Osteocyte (in vitro differentiated cells): ENCODE results near the gene ENTREP1. TPM values are rescaled to one million over a fixed set of nuclear protein-coding genes. Genes with fewer than 3 reads are reported as not detected.
"Not testable (repeated sequence)": the region's sequence is repeated elsewhere in the genome, so short reads cannot be mapped to it uniquely, and the experiment has no call there.

Source experiments
- DNase-seq: peaks from one replicate; pipeline ENCODE4 v3.0.0; 2021; ENCODE audit warnings: mixed read lengths; ENCODE audit not compliant: unreplicated experiment; ENCODE audit errors: extremely low spot score
- H3K27ac Mint-ChIP-seq: one replicate; pipeline ENCODE4 v1.8.0; 2021; ENCODE audit warnings: mild to moderate bottlenecking, mixed read lengths; ENCODE audit not compliant: unreplicated experiment
- H3K27me3 Mint-ChIP-seq: one replicate; pipeline ENCODE4 v1.8.0; 2021; ENCODE audit warnings: mixed read lengths; ENCODE audit not compliant: unreplicated experiment
- H3K36me3 Mint-ChIP-seq: one replicate; pipeline ENCODE4 v1.8.0; 2021; ENCODE audit warnings: mixed read lengths; ENCODE audit not compliant: unreplicated experiment
- H3K4me1 Mint-ChIP-seq: one replicate; pipeline ENCODE4 v1.8.0; 2021; ENCODE audit warnings: mixed read lengths; ENCODE audit not compliant: unreplicated experiment
- H3K4me3 Mint-ChIP-seq: one replicate; pipeline ENCODE4 v1.8.0; 2021; ENCODE audit warnings: mild to moderate bottlenecking, moderate library complexity, mixed read lengths; ENCODE audit not compliant: unreplicated experiment
- H3K9me3 Mint-ChIP-seq: one replicate; pipeline ENCODE4 v1.8.0; 2021; ENCODE audit warnings: mixed read lengths; ENCODE audit not compliant: unreplicated experiment
- total RNA-seq: library from RNA; stranded (reverse); gene quantifications from 2 replicates; pipeline ENCODE4 v1.2.1, GENCODE V29; 2021
- TF ChIP-seq, protein P1 (sequence below): fragments of 200-600 bp; sonication (generic); IDR thresholded peaks from 2 replicates; pipeline ENCODE4 v1.5.0; 2021; ENCODE audit warnings: antibody characterized with exemption, mild to moderate bottlenecking, moderate library complexity

Gene ENTREP1
- total RNA-seq, 1 donor from 2014 or later = 0.24 TPM

- Mint-ChIP-seq H3K27me3 (no peaks in the 10 kb centered on the region), H3K27ac (no peak overlapping the region), H3K36me3 (peaks cover 5% of the 10 kb centered on the region), H3K9me3 (peaks cover 9% of the 10 kb centered on the region), H3K4me1 (no peaks in the 10 kb centered on the region), H3K4me3 (no peak overlapping the region)
- TF ChIP-seq, protein P1, sequence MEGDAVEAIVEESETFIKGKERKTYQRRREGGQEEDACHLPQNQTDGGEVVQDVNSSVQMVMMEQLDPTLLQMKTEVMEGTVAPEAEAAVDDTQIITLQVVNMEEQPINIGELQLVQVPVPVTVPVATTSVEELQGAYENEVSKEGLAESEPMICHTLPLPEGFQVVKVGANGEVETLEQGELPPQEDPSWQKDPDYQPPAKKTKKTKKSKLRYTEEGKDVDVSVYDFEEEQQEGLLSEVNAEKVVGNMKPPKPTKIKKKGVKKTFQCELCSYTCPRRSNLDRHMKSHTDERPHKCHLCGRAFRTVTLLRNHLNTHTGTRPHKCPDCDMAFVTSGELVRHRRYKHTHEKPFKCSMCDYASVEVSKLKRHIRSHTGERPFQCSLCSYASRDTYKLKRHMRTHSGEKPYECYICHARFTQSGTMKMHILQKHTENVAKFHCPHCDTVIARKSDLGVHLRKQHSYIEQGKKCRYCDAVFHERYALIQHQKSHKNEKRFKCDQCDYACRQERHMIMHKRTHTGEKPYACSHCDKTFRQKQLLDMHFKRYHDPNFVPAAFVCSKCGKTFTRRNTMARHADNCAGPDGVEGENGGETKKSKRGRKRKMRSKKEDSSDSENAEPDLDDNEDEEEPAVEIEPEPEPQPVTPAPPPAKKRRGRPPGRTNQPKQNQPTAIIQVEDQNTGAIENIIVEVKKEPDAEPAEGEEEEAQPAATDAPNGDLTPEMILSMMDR = no peak
- no peak for DNase-seq
These were observed 106.2 kb downstream of the ENTREP1 start for GRCh38 chr9:69431203-69431602.

DNA sequence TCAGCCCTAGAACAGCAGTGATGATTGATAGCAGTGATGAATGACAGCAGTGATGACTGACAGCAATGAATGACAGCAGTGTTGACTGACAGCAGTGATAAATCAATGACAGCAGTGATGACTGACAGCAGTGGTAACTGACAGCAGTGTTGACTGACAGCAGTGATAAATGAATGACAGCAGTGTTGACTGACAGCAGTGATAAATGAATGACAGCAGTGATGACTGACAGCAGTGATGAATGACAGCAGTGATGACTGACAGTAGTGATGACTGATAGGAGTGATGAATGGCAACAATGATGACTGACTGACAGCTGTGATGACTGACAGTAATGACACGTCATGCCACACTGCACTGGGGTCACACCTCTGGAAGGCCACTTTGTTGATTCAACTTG lies 106.8 kb downstream of the ENTREP1 start:
- Mint-ChIP-seq H3K9me3 (peaks cover 9% of the 10 kb centered on the region), H3K4me3 (no peak overlapping the region), H3K36me3 (peaks cover 5% of the 10 kb centered on the region), H3K27me3 (no peaks in the 10 kb centered on the region), H3K27ac (no peak overlapping the region), H3K4me1 (no peaks in the 10 kb centered on the region)
- TF ChIP-seq, protein P1 = no peak
- DNase-seq = no peak

DNA sequence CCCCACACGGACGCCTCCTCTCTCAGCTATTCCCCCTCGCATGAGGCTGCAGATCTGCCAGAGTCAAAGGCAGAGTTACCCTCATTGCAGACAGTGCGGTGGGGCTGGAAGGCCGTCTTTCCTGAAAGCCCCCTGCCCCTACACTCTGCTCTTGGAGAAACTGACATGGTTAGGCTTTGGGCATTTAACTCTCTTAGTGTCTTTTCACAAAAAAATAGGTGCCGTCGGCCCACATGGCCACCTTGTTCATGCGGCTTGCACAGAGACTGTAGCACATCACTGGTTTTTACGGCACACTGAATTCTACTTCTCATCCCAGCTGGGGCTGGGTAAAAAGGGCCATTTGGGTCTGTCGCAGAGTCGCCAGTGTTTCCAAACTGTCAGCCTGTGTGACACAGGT lies 107.6 kb downstream of the ENTREP1 start:
- Mint-ChIP-seq H3K27ac (no peak overlapping the region), H3K27me3 (no peaks in the 10 kb centered on the region), H3K4me3 (no peak overlapping the region), H3K4me1 (no peaks in the 10 kb centered on the region), H3K36me3 (peaks cover 5% of the 10 kb centered on the region), H3K9me3 (peaks cover 9% of the 10 kb centered on the region)
- no peak for DNase-seq
- TF ChIP-seq, protein P1 = no peak

- Mint-ChIP-seq H3K9me3 (peaks cover 9% of the 10 kb centered on the region), H3K4me3 (no peak overlapping the region), H3K27me3 (no peaks in the 10 kb centered on the region), H3K36me3 (peaks cover 5% of the 10 kb centered on the region), H3K27ac (no peak overlapping the region), H3K4me1 (no peaks in the 10 kb centered on the region)
- TF ChIP-seq, protein P1 = no peak
- no peak for DNase-seq
These were observed 108.4 kb downstream of the ENTREP1 start for GRCh38 chr9:69433392-69433791.

GRCh38 chr9:69433968-69434367 lies 109.0 kb downstream of the ENTREP1 start:
- Mint-ChIP-seq H3K27me3 (no peaks in the 10 kb centered on the region), H3K9me3 (peaks cover 9% of the 10 kb centered on the region), H3K36me3 (peaks cover 5% of the 10 kb centered on the region), H3K27ac (no peak overlapping the region), H3K4me1 (no peaks in the 10 kb centered on the region), H3K4me3 (no peak overlapping the region)
- DNase-seq = no peak
- TF ChIP-seq, protein P1 = no peak

- not testable (repeated sequence) for H3K4me3 Mint-ChIP-seq, H3K27me3 Mint-ChIP-seq, H3K36me3 Mint-ChIP-seq, H3K9me3 Mint-ChIP-seq, H3K27ac Mint-ChIP-seq, DNase-seq
- peaks cover 12% of the 10 kb centered on the region for H3K4me1 Mint-ChIP-seq
These were observed 114.6 kb downstream of the ENTREP1 start for GRCh38 chr9:69439654-69440053.

GRCh38 chr9:69440254-69440955 lies 115.4 kb downstream of the ENTREP1 start:
- peaks cover 12% of the 10 kb centered on the region for H3K4me1 Mint-ChIP-seq
- not testable (repeated sequence) for H3K27me3 Mint-ChIP-seq, H3K36me3 Mint-ChIP-seq, H3K27ac Mint-ChIP-seq, DNase-seq, H3K9me3 Mint-ChIP-seq, H3K4me3 Mint-ChIP-seq
